Stimulated activated CD4-positive, alpha-beta T cell treated with anti-CD3 and anti-CD28 coated beads, Interleukin-12 subunit alpha, Interleukin-12 subunit beta, amount 100 ng/mL, for 48 hours (primary cell): ENCODE measurements around the gene RIC1.

Experiments used
- DNase-seq, 3 donors: peaks; one replicate each; pipeline ENCODE4 v3.0.0-alpha.2; 2020; ENCODE audit warnings: low read depth in 2 of 3, low spot score in 1 of 3

Gene RIC1

GRCh38 chr9:5819174-5819573 is 190.3 kb downstream of the RIC1 start:
- no peak for DNase-seq

GRCh38 chr9:5820425-5820824 is 191.5 kb downstream of the RIC1 start:
- no peak for DNase-seq

DNA sequence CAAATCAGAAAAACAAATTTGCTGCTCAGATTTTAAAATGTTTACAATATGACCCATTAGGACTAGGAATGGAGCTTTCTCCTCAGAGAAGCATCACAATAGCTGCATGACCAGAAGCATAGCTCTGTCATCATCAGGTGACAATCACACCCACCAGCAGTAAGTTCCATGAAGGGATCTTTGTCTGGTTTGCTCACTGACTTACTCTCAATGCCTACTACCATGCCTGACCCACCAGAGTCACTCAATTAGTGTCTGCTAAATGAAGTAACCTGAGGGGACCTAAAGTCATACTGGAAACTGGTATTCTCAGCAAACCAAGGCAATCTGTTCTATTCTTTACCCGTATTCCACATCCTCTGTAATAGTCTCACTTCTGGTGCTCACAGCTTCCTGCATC is 196.3 kb downstream of the RIC1 start:
- DNase-seq = no peak
